ENCODE data around the gene SPDYE6. TPM values are rescaled to one million over a fixed set of nuclear protein-coding genes. Genes with fewer than 3 reads are reported as not detected.
"Not testable (repeated sequence)": the region's sequence is repeated elsewhere in the genome, so short reads cannot be mapped to it uniquely, and the experiment has no call there.

Gene SPDYE6
- polyA plus RNA-seq, 1 donor from 2014 or later: not detected

GRCh38 chr7:102387064-102387463 lies 30.8 kb upstream of the SPDYE6 start:
- no peak for TF ChIP-seq EP300 (conservative IDR thresholded peaks at IDR 0.05; ENCODE audit: poor library complexity, severe bottlenecking)
- TF ChIP-seq TAF1 (IDR thresholded peaks at IDR 0.05; ENCODE audit: low read depth): no peak
- no peak for TF ChIP-seq REST (IDR thresholded peaks at IDR 0.05; ENCODE audit: borderline replicate concordance)
- no peak for TF ChIP-seq SMC3 (conservative IDR thresholded peaks at IDR 0.05; ENCODE audit: poor library complexity)
- no peak for TF ChIP-seq RAD21 (conservative IDR thresholded peaks at IDR 0.05)
- no peak for TF ChIP-seq CTCF (IDR thresholded peaks at IDR 0.05; ENCODE audit: poor library complexity, severe bottlenecking)
- TF ChIP-seq MXI1 (conservative IDR thresholded peaks at IDR 0.05; ENCODE audit: poor library complexity, severe bottlenecking): no peak
- TF ChIP-seq EZH2 (IDR thresholded peaks at IDR 0.05; ENCODE audit: borderline replicate concordance, insufficient read depth, low read length, poor library complexity, severe bottlenecking): no peak
- TF ChIP-seq POLR2AphosphoS5 (IDR thresholded peaks at IDR 0.05): no peak
- no peaks in the 10 kb centered on the region for H3F3A ChIP-seq (ENCODE audit: insufficient read depth, low read length, poor library complexity, severe bottlenecking)
- no peaks in the 10 kb centered on the region for H3K27me3 ChIP-seq (ENCODE audit: insufficient read depth, low read depth, low read length)
- no peak overlapping the region for H3K4me3 ChIP-seq (ENCODE audit: low read length)
- H3K79me2 ChIP-seq (replicated peaks; ENCODE audit: insufficient read depth, low read length): no peaks in the 10 kb centered on the region
- no peaks in the 10 kb centered on the region for H3K9me2 ChIP-seq (ENCODE audit: insufficient read depth, low read length)
- H3K9me3 ChIP-seq (ENCODE audit: low read length): no peaks in the 10 kb centered on the region
- H3K4me2 ChIP-seq (ENCODE audit: low read length): no peak overlapping the region
- H4K20me1 ChIP-seq (ENCODE audit: insufficient read depth): no peaks in the 10 kb centered on the region
- H3K27ac ChIP-seq (ENCODE audit: low read length): no peak overlapping the region
- no peaks in the 10 kb centered on the region for H3K36me3 ChIP-seq (ENCODE audit: insufficient read depth, low read length)
- no peak overlapping the region for H3K9ac ChIP-seq (ENCODE audit: low read length)
- no peak overlapping the region for H2AFZ ChIP-seq (ENCODE audit: low read depth, low read length)

GRCh38 chr7:102381696-102382425 lies 25.6 kb upstream of the SPDYE6 start:
- not testable (repeated sequence) for H3K27ac ChIP-seq (ENCODE audit: low read length); H3F3A ChIP-seq (ENCODE audit: insufficient read depth, low read length, poor library complexity, severe bottlenecking); H3K9me2 ChIP-seq (ENCODE audit: insufficient read depth, low read length); H3K27me3 ChIP-seq (ENCODE audit: insufficient read depth, low read depth, low read length); H3K79me2 ChIP-seq (replicated peaks; ENCODE audit: insufficient read depth, low read length); H3K36me3 ChIP-seq (ENCODE audit: insufficient read depth, low read length); H4K20me1 ChIP-seq (ENCODE audit: insufficient read depth); H3K4me2 ChIP-seq (ENCODE audit: low read length); H3K4me3 ChIP-seq (ENCODE audit: low read length); H3K9ac ChIP-seq (ENCODE audit: low read length); H3K9me3 ChIP-seq (ENCODE audit: low read length); H2AFZ ChIP-seq (ENCODE audit: low read depth, low read length)

GRCh38 chr7:102380837-102381236 lies 24.6 kb upstream of the SPDYE6 start:
- H3K4me3 ChIP-seq (ENCODE audit: low read length); H3K9me3 ChIP-seq (ENCODE audit: low read length); H2AFZ ChIP-seq (ENCODE audit: low read depth, low read length); H3K9ac ChIP-seq (ENCODE audit: low read length); H3F3A ChIP-seq (ENCODE audit: insufficient read depth, low read length, poor library complexity, severe bottlenecking); H3K79me2 ChIP-seq (replicated peaks; ENCODE audit: insufficient read depth, low read length); H3K9me2 ChIP-seq (ENCODE audit: insufficient read depth, low read length); H3K27me3 ChIP-seq (ENCODE audit: insufficient read depth, low read depth, low read length); H3K4me2 ChIP-seq (ENCODE audit: low read length); H4K20me1 ChIP-seq (ENCODE audit: insufficient read depth); H3K27ac ChIP-seq (ENCODE audit: low read length); H3K36me3 ChIP-seq (ENCODE audit: insufficient read depth, low read length): not testable (repeated sequence)

Data from neural cell (in vitro differentiated cells).